ENCODE data around the gene NELFB.

Gene NELFB

GRCh38 chr9:137221506-137222111, 33.5 kb upstream of the NELFB start:
- WGBS, 2 donors (ENCODE audit: extremely low coverage in 2 of 2, insufficient read length in 2 of 2, insufficient replicate concordance in 1 of 2): no CpG with 5 or more reads among the region's 61 CpGs
- peak overlapping the region; percentile 74 to 83 for H3K4me3 ChIP-seq (ENCODE audit: low read length in 2 of 2)

GRCh38 chr9:137222190-137223077, 32.7 kb upstream of the NELFB start, which contains the start of gene RNF208:
Gene RNF208, minus strand, starts transcription at chr9:137222240. Its CDS starts 1,028 bp downstream, at chr9:137221212.
- H4K91ac ChIP-seq (ENCODE audit: low read depth, low read length, poor library complexity): no peak within 1 kb of the TSS
- H3K4me3 ChIP-seq (ENCODE audit: low read length in 2 of 2): peak within 1 kb of the TSS; percentile 74 to 83
- H3K79me1 ChIP-seq (ENCODE audit: low read depth, low read length): peaks cover 10% of the 10 kb centered on the region
- H2AFZ ChIP-seq (ENCODE audit: low read length): peak within 1 kb of the TSS; percentile 94
- peaks cover 11 to 23% of the 10 kb centered on the region in 2 donors for H3K4me1 ChIP-seq (ENCODE audit: control insufficient read depth in 2 of 2, insufficient read depth in 1 of 2, low read depth in 1 of 2, low read length in 2 of 2)
- H2BK5ac ChIP-seq (ENCODE audit: low read length): peak within 1 kb of the TSS; percentile 66
- peak within 1 kb of the TSS; percentile 93 for H3K4ac ChIP-seq (ENCODE audit: low read length)
- H3K36me3 ChIP-seq (replicated peaks in 1 of 2; ENCODE audit: control insufficient read depth in 2 of 2, insufficient read depth in 2 of 2, low read length in 2 of 2): no peaks in the 10 kb centered on the region
- peak within 1 kb of the TSS; percentile 98 for H4K8ac ChIP-seq (ENCODE audit: low read depth, low read length)
- H2AK5ac ChIP-seq (ENCODE audit: low read depth, low read length): peak within 1 kb of the TSS; percentile 71
- H2BK15ac ChIP-seq (ENCODE audit: low read length): peak within 1 kb of the TSS; percentile 98
- no CpG with 5 or more reads among the region's 88 CpGs for WGBS, 2 donors (ENCODE audit: extremely low coverage in 2 of 2, insufficient read length in 2 of 2, insufficient replicate concordance in 1 of 2)
- peak within 1 kb of the TSS; percentile 91 for H3K9ac ChIP-seq (ENCODE audit: low read depth, low read length, poor library complexity)
- no peak for DNase-seq (ENCODE audit: low spot score)
- H3K27me3 ChIP-seq (ENCODE audit: control insufficient read depth in 3 of 3, insufficient read depth in 3 of 3, low read depth in 1 of 3, low read length in 3 of 3): peaks cover 0 to 10% (median 3%) of the 10 kb centered on the region in 3 experiments
- peak within 1 kb of the TSS; percentile 89 for H3K4me2 ChIP-seq (ENCODE audit: insufficient read depth, low read length, poor library complexity, severe bottlenecking)
- H3K27ac ChIP-seq (replicated peaks; ENCODE audit: low read length): no peak within 1 kb of the TSS
- H3K9me3 ChIP-seq (replicated peaks in 1 of 2; ENCODE audit: control insufficient read depth in 2 of 2, insufficient read depth in 1 of 2, low read depth in 1 of 2, low read length in 2 of 2): no peaks in the 10 kb centered on the region
- H2BK12ac ChIP-seq (ENCODE audit: low read length): peak within 1 kb of the TSS; percentile 59
- H2BK120ac ChIP-seq (ENCODE audit: low read depth, low read length): peak within 1 kb of the TSS; percentile 81
- H3K18ac ChIP-seq (ENCODE audit: low read length): peak within 1 kb of the TSS; percentile 94
- H3K23ac ChIP-seq (ENCODE audit: low read depth, low read length, poor library complexity): peak within 1 kb of the TSS; percentile 89
- H3K14ac ChIP-seq (ENCODE audit: low read length): no peak within 1 kb of the TSS

More at GRCh38 chr9:137221506-137222111, 33.5 kb upstream of the NELFB start:
- no peak overlapping the region for H3K4ac ChIP-seq (ENCODE audit: low read length)
- no peak overlapping the region for H2BK12ac ChIP-seq (ENCODE audit: low read length)
- H2BK15ac ChIP-seq (ENCODE audit: low read length): peak overlapping the region; percentile 49
- H4K8ac ChIP-seq (ENCODE audit: low read depth, low read length): peak overlapping the region; percentile 98
- peak overlapping the region; percentile 71 for H2AFZ ChIP-seq (ENCODE audit: low read length)
- H3K27ac ChIP-seq (replicated peaks; ENCODE audit: low read length): no peak overlapping the region
- no peaks in the 10 kb centered on the region for H3K9me3 ChIP-seq (replicated peaks in 1 of 2; ENCODE audit: control insufficient read depth in 2 of 2, insufficient read depth in 1 of 2, low read depth in 1 of 2, low read length in 2 of 2)
- H3K36me3 ChIP-seq (replicated peaks in 1 of 2; ENCODE audit: control insufficient read depth in 2 of 2, insufficient read depth in 2 of 2, low read length in 2 of 2): no peaks in the 10 kb centered on the region
- H3K4me1 ChIP-seq (ENCODE audit: control insufficient read depth in 2 of 2, insufficient read depth in 1 of 2, low read depth in 1 of 2, low read length in 2 of 2): peaks cover 11 to 23% of the 10 kb centered on the region in 2 donors
- peak overlapping the region; percentile 56 for H2AK5ac ChIP-seq (ENCODE audit: low read depth, low read length)
- H2BK120ac ChIP-seq (ENCODE audit: low read depth, low read length): no peak overlapping the region
- H3K14ac ChIP-seq (ENCODE audit: low read length): no peak overlapping the region
- peak overlapping the region; percentile 84 for H3K9ac ChIP-seq (ENCODE audit: low read depth, low read length, poor library complexity)
- no peak for DNase-seq (ENCODE audit: low spot score)
- H3K18ac ChIP-seq (ENCODE audit: low read length): peak overlapping the region; percentile 93
- H3K23ac ChIP-seq (ENCODE audit: low read depth, low read length, poor library complexity): peak overlapping the region; percentile 43
- H3K79me1 ChIP-seq (ENCODE audit: low read depth, low read length): peaks cover 12% of the 10 kb centered on the region
- no peak overlapping the region for H2BK5ac ChIP-seq (ENCODE audit: low read length)
- H3K27me3 ChIP-seq (ENCODE audit: control insufficient read depth in 3 of 3, insufficient read depth in 3 of 3, low read depth in 1 of 3, low read length in 3 of 3): peaks cover 0 to 10% (median 3%) of the 10 kb centered on the region in 3 experiments
- no peak overlapping the region for H4K91ac ChIP-seq (ENCODE audit: low read depth, low read length, poor library complexity)
- H3K4me2 ChIP-seq (ENCODE audit: insufficient read depth, low read length, poor library complexity, severe bottlenecking): peak overlapping the region; percentile 89

GRCh38 chr9:137223078-137223970, 31.8 kb upstream of the NELFB start:
- H3K27me3 ChIP-seq (ENCODE audit: control insufficient read depth in 3 of 3, insufficient read depth in 3 of 3, low read depth in 1 of 3, low read length in 3 of 3): peaks cover 0 to 10% (median 3%) of the 10 kb centered on the region in 3 experiments
- H2AK5ac ChIP-seq (ENCODE audit: low read depth, low read length): peak overlapping the region; percentile 71
- H3K27ac ChIP-seq (replicated peaks; ENCODE audit: low read length): peak overlapping the region; percentile 72

More at GRCh38 chr9:137223078-137223970, 31.8 kb upstream of the NELFB start:
- Histone ChIP-seq H3K4me1 (ENCODE audit: control insufficient read depth in 2 of 2, insufficient read depth in 1 of 2, low read depth in 1 of 2, low read length in 2 of 2) (peaks cover 11 to 23% of the 10 kb centered on the region in 2 donors), H3K18ac (ENCODE audit: low read length) (peak overlapping the region; percentile 99), H3K4me3 (ENCODE audit: low read length in 2 of 2) (peak overlapping the region; percentile 83 to 93), H2BK12ac (ENCODE audit: low read length) (peak overlapping the region; percentile 59), H3K36me3 (replicated peaks in 1 of 2; ENCODE audit: control insufficient read depth in 2 of 2, insufficient read depth in 2 of 2, low read length in 2 of 2) (no peaks in the 10 kb centered on the region), H3K9me3 (replicated peaks in 1 of 2; ENCODE audit: control insufficient read depth in 2 of 2, insufficient read depth in 1 of 2, low read depth in 1 of 2, low read length in 2 of 2) (no peaks in the 10 kb centered on the region), H2BK5ac (ENCODE audit: low read length) (peak overlapping the region; percentile 66), H3K9ac (ENCODE audit: low read depth, low read length, poor library complexity) (peak overlapping the region; percentile 99), H4K8ac (ENCODE audit: low read depth, low read length) (peak overlapping the region; percentile 82), H2AFZ (ENCODE audit: low read length) (peak overlapping the region; percentile 94), H3K23ac (ENCODE audit: low read depth, low read length, poor library complexity) (peak overlapping the region; percentile 93), H3K14ac (ENCODE audit: low read length) (peak overlapping the region; percentile 89), H2BK120ac (ENCODE audit: low read depth, low read length) (peak overlapping the region; percentile 81), H3K79me1 (ENCODE audit: low read depth, low read length) (peaks cover 9% of the 10 kb centered on the region), H3K4ac (ENCODE audit: low read length) (peak overlapping the region; percentile 93), H3K4me2 (ENCODE audit: insufficient read depth, low read length, poor library complexity, severe bottlenecking) (peak overlapping the region; percentile 89), H4K91ac (ENCODE audit: low read depth, low read length, poor library complexity) (no peak overlapping the region), H2BK15ac (ENCODE audit: low read length) (peak overlapping the region; percentile 98)
- peak; percentile 95 for DNase-seq (ENCODE audit: low spot score)
- WGBS, 2 donors (ENCODE audit: extremely low coverage in 2 of 2, insufficient read length in 2 of 2, insufficient replicate concordance in 1 of 2): no CpG with 5 or more reads among the region's 63 CpGs

All from neuronal stem cell (in vitro differentiated cells).